GM19193 (cell line): ENCODE measurements around the gene FRYL.

Source experiments
- POLR2A ChIP-seq: IDR thresholded peaks from 4 replicates; pipeline ENCODE4 v1.6.1; 2011; ENCODE audit not compliant: insufficient read depth, insufficient read length; ENCODE audit errors: extremely low read depth

Gene FRYL

GRCh38 chr4:48766131-48766792 lies 13.8 kb downstream of the FRYL start:
- TF ChIP-seq POLR2A, result no peak

- no peak for TF ChIP-seq POLR2A
These were observed 17.7 kb downstream of the FRYL start for GRCh38 chr4:48762408-48762807.

GRCh38 chr4:48761286-48761685 lies 18.8 kb downstream of the FRYL start:
- TF ChIP-seq POLR2A, result no peak

- no peak for TF ChIP-seq POLR2A
These were observed 23.3 kb downstream of the FRYL start for GRCh38 chr4:48756689-48757220.

- no peak for TF ChIP-seq POLR2A
These were observed 24.8 kb downstream of the FRYL start for GRCh38 chr4:48755281-48755680.

- no peak for TF ChIP-seq POLR2A
These were observed 26.9 kb downstream of the FRYL start for GRCh38 chr4:48753159-48753558.

- no peak for TF ChIP-seq POLR2A
These were observed 27.4 kb downstream of the FRYL start for GRCh38 chr4:48752726-48753125.

GRCh38 chr4:48752246-48752645 lies 27.8 kb downstream of the FRYL start:
- TF ChIP-seq POLR2A, result no peak

- no peak for TF ChIP-seq POLR2A
These were observed 31.0 kb downstream of the FRYL start for GRCh38 chr4:48748949-48749596.

- TF ChIP-seq POLR2A, result no peak
These were observed 33.3 kb downstream of the FRYL start for GRCh38 chr4:48746608-48747362.

GRCh38 chr4:48742412-48742811 lies 37.7 kb downstream of the FRYL start:
- no peak for TF ChIP-seq POLR2A

GRCh38 chr4:48739560-48740019 lies 40.5 kb downstream of the FRYL start:
- no peak for TF ChIP-seq POLR2A

GRCh38 chr4:48738856-48739255 lies 41.2 kb downstream of the FRYL start:
- TF ChIP-seq POLR2A, result no peak

GRCh38 chr4:48727666-48728459 lies 52.2 kb downstream of the FRYL start:
- TF ChIP-seq POLR2A, result no peak

- TF ChIP-seq POLR2A, result no peak
These were observed 54.7 kb downstream of the FRYL start for GRCh38 chr4:48725414-48725813.
